ENCODE measurements around the gene UBE3B.

The UBE3B gene

DNA sequence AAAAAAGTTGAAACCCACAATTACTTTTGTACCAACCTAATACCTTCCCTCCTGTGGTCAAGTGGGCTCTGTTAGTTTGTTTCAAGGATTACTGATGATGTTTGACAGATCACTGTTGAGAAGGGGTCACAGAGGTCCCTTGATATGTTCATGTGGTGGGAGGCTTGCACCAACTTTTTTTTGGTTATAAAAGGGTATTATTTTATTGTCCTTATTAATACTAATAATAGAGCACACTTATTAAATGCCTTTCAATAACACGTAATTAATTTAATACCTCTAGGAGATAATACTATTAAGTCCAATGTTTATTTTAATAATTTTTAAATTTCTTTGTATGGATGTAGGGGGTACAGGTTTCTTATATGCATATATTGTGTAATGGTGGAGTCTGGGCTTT, 4.4 kb downstream of the UBE3B start:
- DNase-seq (ENCODE audit: low read depth) = no peak
- no peak for TF ChIP-seq POLR2A (IDR thresholded peaks at IDR 0.05; ENCODE audit: extremely low read depth, insufficient read length)
- TF ChIP-seq, protein P1, sequence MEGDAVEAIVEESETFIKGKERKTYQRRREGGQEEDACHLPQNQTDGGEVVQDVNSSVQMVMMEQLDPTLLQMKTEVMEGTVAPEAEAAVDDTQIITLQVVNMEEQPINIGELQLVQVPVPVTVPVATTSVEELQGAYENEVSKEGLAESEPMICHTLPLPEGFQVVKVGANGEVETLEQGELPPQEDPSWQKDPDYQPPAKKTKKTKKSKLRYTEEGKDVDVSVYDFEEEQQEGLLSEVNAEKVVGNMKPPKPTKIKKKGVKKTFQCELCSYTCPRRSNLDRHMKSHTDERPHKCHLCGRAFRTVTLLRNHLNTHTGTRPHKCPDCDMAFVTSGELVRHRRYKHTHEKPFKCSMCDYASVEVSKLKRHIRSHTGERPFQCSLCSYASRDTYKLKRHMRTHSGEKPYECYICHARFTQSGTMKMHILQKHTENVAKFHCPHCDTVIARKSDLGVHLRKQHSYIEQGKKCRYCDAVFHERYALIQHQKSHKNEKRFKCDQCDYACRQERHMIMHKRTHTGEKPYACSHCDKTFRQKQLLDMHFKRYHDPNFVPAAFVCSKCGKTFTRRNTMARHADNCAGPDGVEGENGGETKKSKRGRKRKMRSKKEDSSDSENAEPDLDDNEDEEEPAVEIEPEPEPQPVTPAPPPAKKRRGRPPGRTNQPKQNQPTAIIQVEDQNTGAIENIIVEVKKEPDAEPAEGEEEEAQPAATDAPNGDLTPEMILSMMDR (IDR thresholded peaks at IDR 0.05; ENCODE audit: low read depth, low read length) = no peak
- TF ChIP-seq, protein P2, sequence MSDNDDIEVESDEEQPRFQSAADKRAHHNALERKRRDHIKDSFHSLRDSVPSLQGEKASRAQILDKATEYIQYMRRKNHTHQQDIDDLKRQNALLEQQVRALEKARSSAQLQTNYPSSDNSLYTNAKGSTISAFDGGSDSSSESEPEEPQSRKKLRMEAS (IDR thresholded peaks at IDR 0.05; ENCODE audit: low read depth, low read length) = no peak
- no peak overlapping the region for H3K4me3 ChIP-seq (ENCODE audit: low read depth, low read length)

DNA sequence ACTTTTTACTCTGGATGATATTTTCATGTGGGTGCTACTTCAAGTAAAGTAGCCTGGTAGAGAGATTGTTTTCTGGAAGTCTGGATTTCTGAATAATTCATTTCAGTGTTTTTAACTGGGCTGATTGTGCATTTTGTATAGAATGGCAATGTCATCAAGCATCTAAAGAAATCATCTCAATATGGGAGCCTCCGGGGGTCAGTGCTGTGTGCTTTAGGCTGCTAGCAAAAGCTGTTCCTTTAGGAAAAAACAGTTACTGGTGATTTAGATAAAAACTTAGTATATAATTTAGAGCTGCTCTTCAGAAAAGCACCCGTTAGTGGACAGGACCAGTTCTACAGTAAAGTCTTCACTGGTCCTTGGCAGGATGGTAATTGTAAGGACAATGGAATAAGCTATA, 5.1 kb downstream of the UBE3B start:
- TF ChIP-seq, protein P2 (IDR thresholded peaks at IDR 0.05; ENCODE audit: low read depth, low read length) = no peak
- TF ChIP-seq POLR2A (IDR thresholded peaks at IDR 0.05; ENCODE audit: extremely low read depth, insufficient read length) (no peak), MYC (IDR thresholded peaks at IDR 0.05; ENCODE audit: low read depth, low read length) (no peak)
- TF ChIP-seq, protein P1 (IDR thresholded peaks at IDR 0.05; ENCODE audit: low read depth, low read length) = no peak
- DNase-seq (ENCODE audit: low read depth) = no peak

DNA sequence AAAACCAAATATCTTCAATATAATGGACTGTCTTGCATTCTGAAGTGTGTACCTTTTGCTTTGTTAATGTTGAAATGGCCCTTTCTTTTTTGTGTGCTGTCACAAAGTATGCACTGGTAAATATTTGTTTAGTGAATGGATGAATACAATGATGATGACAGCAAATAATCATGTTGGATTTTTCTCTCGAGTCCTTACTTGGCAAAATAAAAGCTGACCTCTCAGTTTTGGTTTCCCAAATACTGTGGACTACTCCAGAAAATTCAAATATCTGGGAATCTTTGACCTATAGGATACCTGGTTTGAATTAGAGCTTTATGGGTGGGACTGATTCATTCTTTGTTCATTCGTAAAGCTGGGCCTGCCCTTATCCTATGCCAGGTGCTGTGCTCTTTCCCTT, 5.5 kb downstream of the UBE3B start:
- TF ChIP-seq, protein P1 (IDR thresholded peaks at IDR 0.05; ENCODE audit: low read depth, low read length) = no peak
- TF ChIP-seq POLR2A (IDR thresholded peaks at IDR 0.05; ENCODE audit: extremely low read depth, insufficient read length) = no peak
- no peak for TF ChIP-seq MYC (IDR thresholded peaks at IDR 0.05; ENCODE audit: low read depth, low read length)
- TF ChIP-seq, protein P2 (IDR thresholded peaks at IDR 0.05; ENCODE audit: low read depth, low read length) = no peak
- H3K4me3 ChIP-seq (ENCODE audit: low read depth, low read length) = no peak overlapping the region
- DNase-seq (ENCODE audit: low read depth) = no peak

More for the DNA sequence above, 5.1 kb downstream of the UBE3B start:
- no peak overlapping the region for H3K4me3 ChIP-seq (ENCODE audit: low read depth, low read length)

DNA sequence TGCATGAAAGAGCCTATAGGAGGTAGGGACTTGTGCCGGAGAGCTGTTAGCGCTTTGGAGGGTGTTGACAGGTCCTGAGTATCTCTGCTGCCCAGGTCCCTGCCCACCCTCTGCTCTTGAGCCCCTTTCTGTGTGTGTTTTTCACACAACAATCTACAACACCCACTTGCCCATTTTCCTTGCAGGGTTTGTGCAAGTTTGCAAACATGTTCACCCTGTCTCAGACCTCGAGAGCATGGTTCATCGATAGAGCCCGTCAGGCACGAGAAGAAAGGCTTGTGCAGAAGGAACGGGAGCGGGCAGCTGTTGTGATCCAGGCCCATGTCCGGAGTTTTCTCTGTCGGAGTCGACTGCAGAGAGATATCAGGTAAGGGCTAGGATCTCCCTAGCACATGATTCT, 5.9 kb downstream of the UBE3B start:
- DNase-seq (ENCODE audit: low read depth) = no peak
- no peak overlapping the region for H3K4me3 ChIP-seq (ENCODE audit: low read depth, low read length)
- TF ChIP-seq, protein P1 (IDR thresholded peaks at IDR 0.05; ENCODE audit: low read depth, low read length) = no peak
- TF ChIP-seq, protein P2 (IDR thresholded peaks at IDR 0.05; ENCODE audit: low read depth, low read length) = no peak
- no peak for TF ChIP-seq MYC (IDR thresholded peaks at IDR 0.05; ENCODE audit: low read depth, low read length)
- TF ChIP-seq POLR2A (IDR thresholded peaks at IDR 0.05; ENCODE audit: extremely low read depth, insufficient read length) = no peak

DNA sequence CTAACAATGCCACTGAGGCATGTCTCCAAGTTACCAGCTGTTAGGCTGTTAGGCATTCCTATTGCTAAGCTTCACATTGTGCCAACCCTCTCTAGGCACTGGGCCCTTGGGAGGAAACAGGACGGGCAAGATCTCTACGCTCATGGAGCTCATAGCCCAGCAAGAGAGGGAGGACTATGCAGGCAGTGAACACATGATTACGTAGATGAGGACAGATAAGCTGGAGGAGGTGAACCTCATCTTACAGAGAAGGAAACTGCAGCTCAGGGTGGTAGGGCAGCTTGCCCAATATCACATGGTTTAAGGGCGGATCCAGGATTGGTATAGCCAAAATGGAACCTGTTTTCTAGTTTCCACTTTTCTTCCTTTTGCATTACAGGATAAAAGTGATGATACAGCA, 7.8 kb downstream of the UBE3B start:
- H3K4me3 ChIP-seq (ENCODE audit: low read depth, low read length) = no peak overlapping the region
- DNase-seq (ENCODE audit: low read depth) = no peak
- TF ChIP-seq MYC (IDR thresholded peaks at IDR 0.05; ENCODE audit: low read depth, low read length) (no peak), POLR2A (IDR thresholded peaks at IDR 0.05; ENCODE audit: extremely low read depth, insufficient read length) (no peak)
- TF ChIP-seq, protein P2 (IDR thresholded peaks at IDR 0.05; ENCODE audit: low read depth, low read length) = no peak
- TF ChIP-seq, protein P1 (IDR thresholded peaks at IDR 0.05; ENCODE audit: low read depth, low read length) = no peak

All from NB4 (cell line).